HG02763 (cell line): ENCODE data around the gene FIZ1.

Source experiments
- ATAC-seq: cut with Tn5 transposase; IDR thresholded peaks from one replicate; pipeline ENCODE4 v1.9.1; 2021; ENCODE audit warnings: mild to moderate bottlenecking, moderate library complexity; ENCODE audit not compliant: unreplicated experiment

Gene FIZ1

GRCh38 chr19:55599468-55599841 lies at the start of gene FIZ1:
TSS of gene FIZ1 (minus strand) at chr19:55599517. CDS start at chr19:55597865, 1,652 bp downstream.
- peak; percentile 57 for ATAC-seq

GRCh38 chr19:55648585-55649267 lies 49.4 kb upstream of the FIZ1 start:
- no peak for ATAC-seq

- ATAC-seq, result peak; percentile 32
Observed at GRCh38 chr19:55647732-55648584, 48.6 kb upstream of the FIZ1 start, which contains the start of gene CCDC106. TSS of gene CCDC106 (plus strand) at chr19:55648212. CDS start at chr19:55649047, 835 bp downstream.

GRCh38 chr19:55646889-55647731 lies 47.8 kb upstream of the FIZ1 start:
- ATAC-seq, result no peak

GRCh38 chr19:55645512-55645881 lies 46.2 kb upstream of the FIZ1 start:
- no peak for ATAC-seq

GRCh38 chr19:55644842-55645511 lies 45.7 kb upstream of the FIZ1 start:
- no peak for ATAC-seq

- ATAC-seq, result no peak
Observed at GRCh38 chr19:55644191-55644833, 45.0 kb upstream of the FIZ1 start.

GRCh38 chr19:55643887-55644176 lies 44.5 kb upstream of the FIZ1 start:
- no peak for ATAC-seq

- no peak for ATAC-seq
Observed at GRCh38 chr19:55643003-55643886, 43.9 kb upstream of the FIZ1 start, which contains the start of gene ZNF581. TSS of gene ZNF581 (plus strand) at chr19:55643649. CDS start at chr19:55644572, 923 bp downstream.

GRCh38 chr19:55642153-55643002 lies 43.1 kb upstream of the FIZ1 start:
- no peak for ATAC-seq

GRCh38 chr19:55641426-55642152 lies 42.3 kb upstream of the FIZ1 start:
- ATAC-seq, result no peak

GRCh38 chr19:55640577-55641425 lies 41.5 kb upstream of the FIZ1 start, which contains the start of gene ZNF580:
TSS of gene ZNF580 (plus strand) at chr19:55641002. CDS start at chr19:55642509, 1,507 bp downstream.
- ATAC-seq, result no peak

GRCh38 chr19:55640043-55640576 lies 40.8 kb upstream of the FIZ1 start:
- no peak for ATAC-seq

- ATAC-seq, result no peak
Observed at GRCh38 chr19:55638864-55639359, 39.6 kb upstream of the FIZ1 start.

GRCh38 chr19:55637534-55637933 lies 38.2 kb upstream of the FIZ1 start:
- no peak for ATAC-seq

- ATAC-seq, result no peak
Observed at GRCh38 chr19:55636723-55637122, 37.4 kb upstream of the FIZ1 start.
